ENCODE data around the gene PCID2. TPM values are rescaled to one million over a fixed set of nuclear protein-coding genes. Genes with fewer than 3 reads are reported as not detected.

The PCID2 gene
- total RNA-seq, 4 donors from 2014 or later, result 28.0 to 44.2 (median 40.3) TPM

GRCh38 chr13:113239986-113240385, 31.5 kb upstream of the PCID2 start:
- no peak overlapping the region for H3K4me3 ChIP-seq (ENCODE audit: low read depth, poor library complexity, severe bottlenecking)
- 95 to 97% methylated on average over 6 of the region's 6 CpGs for WGBS, 2 donors
- intact Hi-C loops (cut with DNase I; ENCODE audit: low total_unique reads), result no loop called here
- DNase-seq (ENCODE audit: low spot score in 2 of 2), result no peak
- TF ChIP-seq CTCF (IDR thresholded peaks at IDR 0.05) (no peak), POLR2A (IDR thresholded peaks at IDR 0.05) (no peak)

GRCh38 chr13:113239357-113239756, 30.9 kb upstream of the PCID2 start:
- H3K4me3 ChIP-seq (ENCODE audit: low read depth, poor library complexity, severe bottlenecking), result no peak overlapping the region
- intact Hi-C loops (cut with DNase I; ENCODE audit: low total_unique reads), result no loop called here
- 87 to 90% methylated on average over 15 of the region's 15 CpGs for WGBS, 2 donors
- TF ChIP-seq CTCF (IDR thresholded peaks at IDR 0.05) (no peak), POLR2A (IDR thresholded peaks at IDR 0.05) (no peak)
- DNase-seq (ENCODE audit: low spot score in 2 of 2), result no peak

- DNase-seq (ENCODE audit: low spot score in 2 of 2), result no peak
- H3K4me3 ChIP-seq (ENCODE audit: low read depth, poor library complexity, severe bottlenecking), result no peak overlapping the region
- WGBS, 2 donors, result 85 to 89% methylated on average over 4 of the region's 4 CpGs
- TF ChIP-seq CTCF (IDR thresholded peaks at IDR 0.05) (no peak), POLR2A (IDR thresholded peaks at IDR 0.05) (no peak)
- intact Hi-C loops (cut with DNase I; ENCODE audit: low total_unique reads), result no loop called here
Observed at GRCh38 chr13:113238536-113238935, 30.1 kb upstream of the PCID2 start.

GRCh38 chr13:113233101-113233500, 24.6 kb upstream of the PCID2 start:
- intact Hi-C loops (cut with DNase I; ENCODE audit: low total_unique reads), result no loop called here

GRCh38 chr13:113232208-113233003, 23.9 kb upstream of the PCID2 start:
- TF ChIP-seq POLR2A (IDR thresholded peaks at IDR 0.05) (no peak), CTCF (IDR thresholded peaks at IDR 0.05) (no peak)
- intact Hi-C loops (cut with DNase I; ENCODE audit: low total_unique reads), result no loop called here
- 61 to 62% methylated on average over 18 of the region's 18 CpGs for WGBS, 2 donors
- H3K4me3 ChIP-seq (ENCODE audit: low read depth, poor library complexity, severe bottlenecking), result no peak overlapping the region
- no peak for DNase-seq (ENCODE audit: low spot score in 2 of 2)

More at GRCh38 chr13:113233101-113233500, 24.6 kb upstream of the PCID2 start:
- 94 to 96% methylated on average over 11 of the region's 11 CpGs for WGBS, 2 donors
- H3K4me3 ChIP-seq (ENCODE audit: low read depth, poor library complexity, severe bottlenecking), result no peak overlapping the region
- TF ChIP-seq POLR2A (IDR thresholded peaks at IDR 0.05), result no peak
- no peak for TF ChIP-seq CTCF (IDR thresholded peaks at IDR 0.05)
- no peak for DNase-seq (ENCODE audit: low spot score in 2 of 2)

All from lower leg skin (tissue), 4 donors.